HCEC 1CT (cell line): Measurements from ENCODE around the gene TRIM31.

Experiments used
- DNase-seq: peaks from one replicate; pipeline ENCODE4 v3.0.0-alpha.2; 2017

TRIM31 gene

GRCh38 chr6:30074331-30075093, 38.4 kb downstream of the TRIM31 start:
- no peak for DNase-seq

DNA sequence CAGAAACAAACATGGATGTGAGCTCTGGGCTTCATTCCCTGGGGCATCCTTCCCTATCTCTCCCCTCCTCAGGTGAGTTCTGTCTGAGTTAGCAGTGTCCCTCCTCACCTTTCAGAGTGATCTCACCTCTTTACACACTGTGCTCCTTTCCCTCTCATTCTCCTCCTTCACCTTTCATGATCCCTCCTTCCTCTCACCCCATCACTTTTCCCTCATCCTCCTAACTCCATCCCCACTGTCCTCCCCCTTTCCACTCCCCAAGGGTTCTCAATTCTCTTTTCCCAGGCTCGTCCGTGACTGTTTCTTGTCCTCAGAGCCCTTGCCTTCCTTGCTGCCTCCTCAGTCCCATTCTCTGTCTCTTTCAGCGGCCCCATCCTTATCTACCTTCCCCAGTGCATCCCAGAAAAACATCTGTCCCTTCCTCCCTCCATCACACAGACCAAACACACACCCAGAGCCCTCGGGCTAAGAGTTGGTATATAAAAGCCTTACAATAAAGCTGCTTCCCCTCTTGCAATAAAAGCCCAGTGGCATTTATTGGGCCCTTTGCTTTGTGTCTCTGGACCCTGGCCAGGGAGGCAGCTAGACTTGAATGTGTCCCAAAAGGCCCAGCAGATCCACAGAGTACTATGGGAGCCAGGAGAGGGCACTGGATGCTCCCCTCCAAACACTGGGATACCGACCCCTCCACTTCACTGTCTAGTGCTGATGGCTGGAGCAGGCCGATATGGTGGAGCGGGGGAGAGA, 39.2 kb downstream of the TRIM31 start:
- DNase-seq: no peak

DNA sequence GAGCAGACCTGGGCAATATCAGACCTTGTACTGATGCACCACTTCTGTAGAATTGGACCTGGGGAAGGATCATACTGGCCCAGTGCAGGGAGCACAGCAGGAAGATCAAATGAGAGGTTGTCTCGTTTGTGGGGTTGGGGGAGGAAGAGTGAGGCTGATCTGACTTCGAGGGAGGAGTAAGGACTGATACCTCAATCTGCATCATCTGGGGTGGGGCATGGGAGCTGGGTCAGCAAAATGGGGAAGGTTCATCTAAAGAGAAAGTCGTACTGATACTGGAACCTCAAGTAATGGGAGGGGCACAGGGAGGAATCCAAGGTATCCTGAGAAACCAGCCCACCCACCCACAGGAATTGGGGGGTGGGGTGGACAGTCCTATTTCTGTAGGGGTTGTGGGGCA, 41.0 kb downstream of the TRIM31 start:
- no peak for DNase-seq

DNA sequence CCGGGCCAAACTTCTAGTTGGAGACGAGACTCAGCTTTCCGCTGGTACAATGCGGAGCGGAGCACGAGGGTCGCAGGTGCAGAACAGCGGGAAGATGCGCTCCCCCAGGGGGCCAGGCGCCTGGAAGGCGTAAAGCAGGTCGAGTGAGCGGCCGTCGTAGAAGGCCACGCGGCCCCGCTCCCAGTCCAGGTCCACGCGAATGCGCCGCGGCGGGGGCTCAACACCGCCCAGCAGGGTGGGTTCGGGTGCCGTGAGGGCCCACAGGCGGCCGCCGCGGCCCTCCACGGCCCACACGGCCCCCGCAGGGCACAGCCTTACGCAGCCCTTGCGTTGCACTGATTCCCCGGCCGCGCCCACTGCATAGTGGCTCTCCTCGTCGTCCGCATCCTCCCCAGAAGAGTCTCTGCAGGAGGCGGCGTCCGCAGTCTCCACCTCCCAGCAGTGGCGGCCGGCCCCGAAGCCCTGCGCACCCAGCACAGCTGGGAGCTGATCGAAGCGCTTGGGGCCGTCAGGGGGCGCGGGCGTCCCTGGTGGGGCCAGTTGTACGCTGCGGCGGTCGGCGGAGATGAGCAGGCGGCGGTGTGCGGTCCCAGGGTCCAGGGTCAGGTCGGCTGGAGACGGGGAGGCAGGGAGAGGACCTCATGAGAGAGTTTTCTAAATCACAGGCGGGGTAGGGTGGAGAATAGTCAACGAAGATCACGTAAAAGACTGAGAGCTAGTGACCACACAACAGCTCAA, 41.6 kb downstream of the TRIM31 start:
- no peak for DNase-seq

GRCh38 chr6:30067460-30068139, 45.3 kb downstream of the TRIM31 start:
- no peak for DNase-seq

DNA sequence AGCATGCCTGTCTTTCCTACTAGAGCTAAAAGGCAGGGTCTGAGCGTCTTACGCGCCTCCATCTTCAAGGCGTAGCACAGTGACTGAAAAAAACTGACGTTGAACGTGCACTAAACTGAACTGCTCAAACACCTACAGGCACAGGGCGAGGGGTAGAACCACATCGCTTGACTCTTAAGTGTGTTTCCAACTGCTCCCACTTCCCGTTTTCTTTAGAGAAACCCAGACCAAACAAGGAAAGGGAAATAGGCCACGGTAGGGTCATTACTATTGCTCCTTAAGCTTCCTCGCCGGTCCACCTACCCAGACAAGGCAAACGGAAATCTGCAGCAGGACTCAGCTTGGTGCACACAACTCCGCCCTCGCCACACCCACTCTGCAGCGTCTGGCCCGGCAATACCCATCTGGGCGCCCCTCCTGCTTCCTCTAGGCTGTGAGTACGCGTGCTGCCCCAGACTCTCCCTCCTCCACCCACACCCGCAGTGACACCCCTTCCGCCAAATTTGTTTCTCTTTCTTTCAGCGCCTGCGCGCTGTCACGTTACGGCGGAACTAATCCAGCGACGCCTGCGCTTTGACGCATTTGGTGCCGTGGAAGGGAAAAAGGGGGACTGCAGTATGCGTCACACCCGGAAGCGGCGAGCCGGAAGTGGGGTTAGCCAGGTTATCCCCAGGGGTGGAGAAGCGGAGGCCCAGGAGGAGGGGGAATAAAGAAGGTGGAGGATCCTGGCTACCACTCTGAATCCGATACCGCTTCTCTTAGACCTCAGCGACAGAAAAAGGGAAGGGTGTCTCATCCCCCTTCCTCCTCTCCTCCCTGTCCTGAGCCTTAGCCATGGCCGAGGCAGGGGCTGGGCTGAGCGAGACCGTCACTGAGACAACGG, 46.1 kb downstream of the TRIM31 start, which contains the start of gene PPP1R11:
PPP1R11 (plus strand) TSS at position 622 of the 883 bp plus-strand sequence; CDS start at position 835, 213 bp downstream.
- DNase-seq: peak; percentile 100

GRCh38 chr6:30066082-30066481, 46.8 kb downstream of the TRIM31 start:
- no peak for DNase-seq

GRCh38 chr6:30063315-30063714, 49.6 kb downstream of the TRIM31 start:
- no peak for DNase-seq

DNA sequence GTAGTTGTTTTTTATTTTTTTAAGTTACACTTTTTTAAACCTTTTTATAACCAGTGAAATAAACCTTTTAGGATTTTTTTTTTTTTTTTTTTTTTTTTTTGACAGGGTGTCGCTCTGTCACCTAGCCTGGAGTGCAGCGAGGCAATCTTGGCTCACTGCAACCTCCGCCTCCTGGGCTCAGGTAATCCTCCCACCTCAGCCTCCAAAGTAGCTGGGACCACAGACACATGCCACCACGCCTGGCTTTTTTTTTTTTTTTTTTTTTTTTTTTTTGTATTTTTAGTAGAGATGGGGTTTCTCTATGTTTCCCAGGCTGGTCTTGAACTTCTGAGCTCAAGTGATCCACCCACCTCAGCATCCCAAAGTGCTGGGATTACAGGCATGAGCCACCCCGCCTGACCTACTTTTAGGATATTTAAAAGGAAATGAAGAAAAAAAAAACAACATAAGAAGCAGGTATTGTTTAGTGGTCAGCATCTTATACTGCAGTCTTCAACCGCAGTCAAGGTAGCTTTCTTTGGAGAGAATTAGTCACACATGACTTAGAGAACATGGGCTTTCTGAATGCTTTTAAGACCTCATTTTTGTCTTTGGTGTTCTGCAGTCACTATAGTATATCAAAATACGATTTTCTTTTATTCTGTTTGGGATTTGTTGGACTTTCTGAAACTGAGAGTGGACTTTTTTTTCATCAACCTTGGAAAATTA, 50.3 kb downstream of the TRIM31 start:
- DNase-seq: no peak

DNA sequence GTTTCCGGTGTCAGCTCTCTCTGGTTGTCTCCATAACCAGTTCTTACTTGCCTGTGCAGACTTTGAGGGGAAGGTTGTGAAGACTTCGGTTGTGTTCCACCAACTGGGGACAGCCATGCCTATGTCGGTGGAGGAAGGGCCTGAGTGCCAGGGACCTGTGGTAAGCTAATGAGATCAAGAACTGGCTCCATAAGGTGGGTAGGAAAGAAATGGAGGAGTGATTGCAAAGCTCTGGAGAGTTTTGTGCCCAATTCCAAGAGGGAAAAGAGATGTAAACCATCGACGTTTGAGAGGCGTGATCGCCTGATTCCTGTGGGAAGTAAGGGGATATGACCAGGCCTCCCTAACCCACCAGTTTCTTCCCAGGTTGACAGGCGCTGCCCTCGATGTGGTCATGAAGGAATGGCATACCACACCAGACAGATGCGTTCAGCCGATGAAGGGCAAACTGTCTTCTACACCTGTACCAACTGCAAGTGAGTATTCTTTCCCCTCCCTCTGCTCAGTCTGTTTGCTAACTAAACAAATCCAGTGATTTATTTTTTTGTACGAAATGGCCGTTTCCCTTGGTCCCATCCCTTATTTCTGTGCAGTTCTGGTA, 50.9 kb downstream of the TRIM31 start:
- DNase-seq: no peak

- peak; percentile 97 for DNase-seq
Measured at GRCh38 chr6:30061092-30061857, 51.6 kb downstream of the TRIM31 start, which contains the start of gene POLR1H. Gene POLR1H, plus strand, starts transcription at chr6:30061265. Its CDS starts 260 bp downstream, at chr6:30061525.

- no peak for DNase-seq
Measured at GRCh38 chr6:30060606-30061091, 52.2 kb downstream of the TRIM31 start.

- no peak for DNase-seq
Measured at GRCh38 chr6:30055513-30055912, 57.4 kb downstream of the TRIM31 start.

- no peak for DNase-seq
Measured at GRCh38 chr6:30053682-30054081, 59.2 kb downstream of the TRIM31 start.
